Uterus (tissue), 2 donors: Measurements from ENCODE around the gene SLC25A39.

Experiments used
- POLR2A ChIP-seq, 2 donors: fragments of 450-650 bp; IDR thresholded peaks; one replicate each; pipeline ENCODE4 v1.6.1; 2016; ENCODE audit warnings: antibody characterized with exemption in 2 of 2, mild to moderate bottlenecking in 1 of 2, moderate library complexity in 1 of 2
- TF ChIP-seq, protein P1 (sequence below), 4 experiments: fragments of 200-600 bp in 2 of 4; fragments of 450-650 bp in 2 of 4; sonication (generic) in 2 of 4; IDR thresholded peaks; one replicate each; pipeline ENCODE4 v1.5.1; 2016 to 2019; ENCODE audit warnings: antibody characterized with exemption in 4 of 4, mild to moderate bottlenecking in 2 of 4, moderate library complexity in 1 of 4

DNA sequence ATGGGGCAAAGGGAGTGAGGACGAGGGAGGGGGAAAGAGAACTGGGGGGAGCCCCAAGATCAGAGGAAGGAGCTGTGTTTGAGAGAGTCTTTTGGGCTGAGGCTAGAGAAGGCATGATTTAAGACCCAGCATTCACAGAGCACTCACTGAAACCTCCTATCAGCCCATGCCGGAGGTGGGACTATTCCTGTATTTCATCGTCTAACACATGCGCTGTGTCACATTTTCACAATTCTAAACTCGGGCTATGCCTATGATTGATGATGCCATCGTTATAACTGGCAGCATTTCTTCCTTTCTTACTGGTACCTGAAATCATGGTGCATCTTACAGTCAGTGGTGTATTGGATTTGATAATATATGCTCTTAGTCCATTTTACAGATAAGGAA is 35.5 kb upstream of the SLC25A39 start:
- TF ChIP-seq POLR2A (IDR thresholded peaks at IDR 0.05), result no peak
- TF ChIP-seq, protein P1, sequence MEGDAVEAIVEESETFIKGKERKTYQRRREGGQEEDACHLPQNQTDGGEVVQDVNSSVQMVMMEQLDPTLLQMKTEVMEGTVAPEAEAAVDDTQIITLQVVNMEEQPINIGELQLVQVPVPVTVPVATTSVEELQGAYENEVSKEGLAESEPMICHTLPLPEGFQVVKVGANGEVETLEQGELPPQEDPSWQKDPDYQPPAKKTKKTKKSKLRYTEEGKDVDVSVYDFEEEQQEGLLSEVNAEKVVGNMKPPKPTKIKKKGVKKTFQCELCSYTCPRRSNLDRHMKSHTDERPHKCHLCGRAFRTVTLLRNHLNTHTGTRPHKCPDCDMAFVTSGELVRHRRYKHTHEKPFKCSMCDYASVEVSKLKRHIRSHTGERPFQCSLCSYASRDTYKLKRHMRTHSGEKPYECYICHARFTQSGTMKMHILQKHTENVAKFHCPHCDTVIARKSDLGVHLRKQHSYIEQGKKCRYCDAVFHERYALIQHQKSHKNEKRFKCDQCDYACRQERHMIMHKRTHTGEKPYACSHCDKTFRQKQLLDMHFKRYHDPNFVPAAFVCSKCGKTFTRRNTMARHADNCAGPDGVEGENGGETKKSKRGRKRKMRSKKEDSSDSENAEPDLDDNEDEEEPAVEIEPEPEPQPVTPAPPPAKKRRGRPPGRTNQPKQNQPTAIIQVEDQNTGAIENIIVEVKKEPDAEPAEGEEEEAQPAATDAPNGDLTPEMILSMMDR (IDR thresholded peaks at IDR 0.05), result no peak
